ENCODE results near the gene TCHP. TPM values are rescaled to one million over a fixed set of nuclear protein-coding genes. Genes with fewer than 3 reads are reported as not detected.
"Not testable (repeated sequence)": the region's sequence is repeated elsewhere in the genome, so short reads cannot be mapped to it uniquely, and the experiment has no call there.

Gene TCHP
- total and polyA plus RNA-seq, 2 of the 13 experiments (the other 11 are each of a cell fraction or from before 2014, with no cell fraction given) = 6.7 to 12.2 TPM

DNA sequence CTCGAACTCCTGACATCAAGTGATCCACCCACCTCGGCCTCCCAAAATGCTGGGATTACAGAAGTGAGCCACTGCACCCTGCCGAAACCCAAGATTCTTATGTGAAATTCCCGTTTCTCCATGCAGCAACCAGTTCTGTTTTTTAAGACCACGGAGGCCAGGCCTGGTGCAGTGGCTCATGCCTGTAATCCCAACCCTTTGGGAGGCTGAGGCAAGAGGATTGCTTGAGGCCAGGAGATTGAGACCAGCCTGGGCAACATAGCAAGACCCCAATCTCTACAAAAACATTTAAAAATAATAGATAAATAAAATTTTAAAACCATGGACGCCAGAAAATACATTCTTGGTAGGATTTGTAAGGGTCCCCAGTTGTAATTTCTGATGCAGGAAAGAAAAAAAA lies 49.6 kb upstream of the TCHP start:
- H3K36me3 ChIP-seq (replicated peaks in 1 of 2; ENCODE audit: control insufficient read depth in 1 of 2, insufficient read depth in 2 of 2, low read length in 2 of 2); H3K4me2 ChIP-seq (ENCODE audit: low read depth, low read length); H3K79me2 ChIP-seq (ENCODE audit: insufficient read depth, low read length); DNase-seq (ENCODE audit: low spot score); H3K27me3 ChIP-seq (ENCODE audit: control insufficient read depth in 1 of 2, insufficient read depth in 2 of 2, low read length in 2 of 2); POLR2A ChIA-PET; CTCF ChIA-PET (ENCODE audit: low intra/inter-chr PET ratio, low total read pairs); H2AFZ ChIP-seq (ENCODE audit: low read length); H3K27ac ChIP-seq (ENCODE audit: extremely low read length, insufficient read depth, low read length); ATAC-seq; FAIRE-seq; H3K9me3 ChIP-seq (ENCODE audit: low read length); BruUV-seq (replicated peaks); H3K9ac ChIP-seq (ENCODE audit: insufficient read depth, low read depth, low read length); H4K20me1 ChIP-seq (ENCODE audit: insufficient read depth, low read length); H3K4me3 ChIP-seq (replicated peaks in 1 of 3; ENCODE audit: insufficient read depth in 1 of 3, low read depth in 2 of 3, low read length in 3 of 3); in situ Hi-C loops (cut with HindIII; ENCODE audit: extremely low pct_ligation_motif_present, low pct_unique_long_range_greater_than_20kb): not testable (repeated sequence)
- H3K4me1 ChIP-seq (ENCODE audit: insufficient read depth, low read length) = peaks cover 24% of the 10 kb centered on the region
- 86% methylated on average over 6 of the region's 6 CpGs for WGBS (ENCODE audit: low lambda C conversion rate)
- peak; percentile 62; the same call in 1 of the 2 replicates for TF ChIP-seq ZNF121 (CRISPR knock-in tag; IDR thresholded peaks at IDR 0.05)
- intact Hi-C loops (cut with micrococcal nuclease; ENCODE audit: unreplicated experiment) = loop anchor here (5.0 kb wide), 1 partner anchor 77 kb away; no protein-coding TSS in a partner anchor

DNA sequence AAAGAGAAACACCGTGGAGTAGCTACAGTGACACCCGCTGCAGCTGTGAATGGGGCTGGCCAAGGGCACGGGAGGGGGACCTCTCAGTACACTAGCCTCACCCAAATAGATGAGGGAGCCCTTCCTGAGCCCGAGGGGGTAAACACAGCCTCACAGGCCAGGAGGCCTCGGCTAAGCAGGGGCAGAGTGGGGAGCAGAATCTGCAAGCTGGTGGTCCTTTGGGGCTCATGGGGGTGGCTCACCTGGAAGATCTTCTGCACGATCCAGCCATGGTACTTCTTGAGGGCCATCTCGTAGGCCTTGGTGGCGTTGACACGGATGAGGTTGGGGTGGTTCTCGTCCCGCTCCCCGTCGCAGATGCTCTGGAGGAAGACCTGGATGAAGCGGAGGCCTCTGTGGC lies 44.7 kb upstream of the TCHP start:
- Histone ChIP-seq H3K27me3 (ENCODE audit: control insufficient read depth in 1 of 2, insufficient read depth in 2 of 2, low read length in 2 of 2) (no peaks in the 10 kb centered on the region), H3K9me3 (ENCODE audit: low read length) (no peaks in the 10 kb centered on the region), H3K36me3 (replicated peaks in 1 of 2; ENCODE audit: control insufficient read depth in 1 of 2, insufficient read depth in 2 of 2, low read length in 2 of 2) (peaks cover 0 to 2% of the 10 kb centered on the region in 2 experiments; a peak in 1 of 5 replicates), H4K20me1 (ENCODE audit: insufficient read depth, low read length) (no peaks in the 10 kb centered on the region), H3K4me1 (ENCODE audit: insufficient read depth, low read length) (peaks cover 9% of the 10 kb centered on the region; the same call in 1 of the 2 replicates), H3K27ac (ENCODE audit: extremely low read length, insufficient read depth, low read length) (no peak overlapping the region), H3K9ac (ENCODE audit: insufficient read depth, low read depth, low read length) (no peak overlapping the region), H3K4me3 (replicated peaks in 1 of 3; ENCODE audit: insufficient read depth in 1 of 3, low read depth in 2 of 3, low read length in 3 of 3) (no peak overlapping the region), H3K4me2 (ENCODE audit: low read depth, low read length) (no peak overlapping the region), H3K79me2 (ENCODE audit: insufficient read depth, low read length) (no peaks in the 10 kb centered on the region), H2AFZ (ENCODE audit: low read length) (no peak overlapping the region)
- 77% methylated on average over 5 of the region's 14 CpGs for WGBS (ENCODE audit: low lambda C conversion rate)
- intact Hi-C loops (cut with micrococcal nuclease; ENCODE audit: unreplicated experiment) (no loop called here), in situ Hi-C loops (cut with HindIII; ENCODE audit: extremely low pct_ligation_motif_present, low pct_unique_long_range_greater_than_20kb) (no loop called here)
- BruUV-seq (replicated peaks) = no TSS peak
- ATAC-seq (no peak), FAIRE-seq (no peak), DNase-seq (ENCODE audit: low spot score) (no peak)
- ChIA-PET POLR2A (no interaction called here), CTCF (ENCODE audit: low intra/inter-chr PET ratio, low total read pairs) (no interaction called here)
- TF ChIP-seq NFYC (CRISPR knock-in tag; IDR thresholded peaks at IDR 0.05) (no peak), IKZF1 (IDR thresholded peaks at IDR 0.05) (no peak), DPF2 (CRISPR knock-in tag; IDR thresholded peaks at IDR 0.05; ENCODE audit: borderline replicate concordance, low read depth) (no peak), ZNF570 (CRISPR knock-in tag; IDR thresholded peaks at IDR 0.05; ENCODE audit: borderline replicate concordance) (no peak), ZNF747 (CRISPR knock-in tag; IDR thresholded peaks at IDR 0.05; ENCODE audit: borderline replicate concordance) (no peak), FOXK2 (IDR thresholded peaks at IDR 0.05) (no peak), HMG20A (CRISPR knock-in tag; IDR thresholded peaks at IDR 0.05; ENCODE audit: borderline replicate concordance) (no peak), ZNF607 (CRISPR knock-in tag; IDR thresholded peaks at IDR 0.05; ENCODE audit: borderline replicate concordance) (no peak), ZNF556 (CRISPR knock-in tag; IDR thresholded peaks at IDR 0.05; ENCODE audit: borderline replicate concordance) (no peak), ZNF598 (CRISPR knock-in tag; IDR thresholded peaks at IDR 0.05; ENCODE audit: borderline replicate concordance) (no peak)
- TF ChIP-seq, protein P1, sequence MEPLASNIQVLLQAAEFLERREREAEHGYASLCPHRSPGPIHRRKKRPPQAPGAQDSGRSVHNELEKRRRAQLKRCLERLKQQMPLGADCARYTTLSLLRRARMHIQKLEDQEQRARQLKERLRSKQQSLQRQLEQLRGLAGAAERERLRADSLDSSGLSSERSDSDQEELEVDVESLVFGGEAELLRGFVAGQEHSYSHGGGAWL (CRISPR knock-in tag; IDR thresholded peaks at IDR 0.05) = no peak
- TF ChIP-seq, protein P2, sequence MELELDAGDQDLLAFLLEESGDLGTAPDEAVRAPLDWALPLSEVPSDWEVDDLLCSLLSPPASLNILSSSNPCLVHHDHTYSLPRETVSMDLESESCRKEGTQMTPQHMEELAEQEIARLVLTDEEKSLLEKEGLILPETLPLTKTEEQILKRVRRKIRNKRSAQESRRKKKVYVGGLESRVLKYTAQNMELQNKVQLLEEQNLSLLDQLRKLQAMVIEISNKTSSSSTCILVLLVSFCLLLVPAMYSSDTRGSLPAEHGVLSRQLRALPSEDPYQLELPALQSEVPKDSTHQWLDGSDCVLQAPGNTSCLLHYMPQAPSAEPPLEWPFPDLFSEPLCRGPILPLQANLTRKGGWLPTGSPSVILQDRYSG (CRISPR knock-in tag; IDR thresholded peaks at IDR 0.05) = no peak
- TF ChIP-seq, protein P3, sequence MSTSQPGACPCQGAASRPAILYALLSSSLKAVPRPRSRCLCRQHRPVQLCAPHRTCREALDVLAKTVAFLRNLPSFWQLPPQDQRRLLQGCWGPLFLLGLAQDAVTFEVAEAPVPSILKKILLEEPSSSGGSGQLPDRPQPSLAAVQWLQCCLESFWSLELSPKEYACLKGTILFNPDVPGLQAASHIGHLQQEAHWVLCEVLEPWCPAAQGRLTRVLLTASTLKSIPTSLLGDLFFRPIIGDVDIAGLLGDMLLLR (CRISPR knock-in tag; IDR thresholded peaks at IDR 0.05) = no peak
- TF ChIP-seq, protein P4, sequence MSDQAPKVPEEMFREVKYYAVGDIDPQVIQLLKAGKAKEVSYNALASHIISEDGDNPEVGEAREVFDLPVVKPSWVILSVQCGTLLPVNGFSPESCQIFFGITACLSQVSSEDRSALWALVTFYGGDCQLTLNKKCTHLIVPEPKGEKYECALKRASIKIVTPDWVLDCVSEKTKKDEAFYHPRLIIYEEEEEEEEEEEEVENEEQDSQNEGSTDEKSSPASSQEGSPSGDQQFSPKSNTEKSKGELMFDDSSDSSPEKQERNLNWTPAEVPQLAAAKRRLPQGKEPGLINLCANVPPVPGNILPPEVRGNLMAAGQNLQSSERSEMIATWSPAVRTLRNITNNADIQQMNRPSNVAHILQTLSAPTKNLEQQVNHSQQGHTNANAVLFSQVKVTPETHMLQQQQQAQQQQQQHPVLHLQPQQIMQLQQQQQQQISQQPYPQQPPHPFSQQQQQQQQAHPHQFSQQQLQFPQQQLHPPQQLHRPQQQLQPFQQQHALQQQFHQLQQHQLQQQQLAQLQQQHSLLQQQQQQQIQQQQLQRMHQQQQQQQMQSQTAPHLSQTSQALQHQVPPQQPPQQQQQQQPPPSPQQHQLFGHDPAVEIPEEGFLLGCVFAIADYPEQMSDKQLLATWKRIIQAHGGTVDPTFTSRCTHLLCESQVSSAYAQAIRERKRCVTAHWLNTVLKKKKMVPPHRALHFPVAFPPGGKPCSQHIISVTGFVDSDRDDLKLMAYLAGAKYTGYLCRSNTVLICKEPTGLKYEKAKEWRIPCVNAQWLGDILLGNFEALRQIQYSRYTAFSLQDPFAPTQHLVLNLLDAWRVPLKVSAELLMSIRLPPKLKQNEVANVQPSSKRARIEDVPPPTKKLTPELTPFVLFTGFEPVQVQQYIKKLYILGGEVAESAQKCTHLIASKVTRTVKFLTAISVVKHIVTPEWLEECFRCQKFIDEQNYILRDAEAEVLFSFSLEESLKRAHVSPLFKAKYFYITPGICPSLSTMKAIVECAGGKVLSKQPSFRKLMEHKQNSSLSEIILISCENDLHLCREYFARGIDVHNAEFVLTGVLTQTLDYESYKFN (CRISPR knock-in tag; conservative IDR thresholded peaks at IDR 0.05) = no peak

All from HepG2 (cell line).